ENCODE measurements around the gene TSC22D4.

The TSC22D4 gene

DNA sequence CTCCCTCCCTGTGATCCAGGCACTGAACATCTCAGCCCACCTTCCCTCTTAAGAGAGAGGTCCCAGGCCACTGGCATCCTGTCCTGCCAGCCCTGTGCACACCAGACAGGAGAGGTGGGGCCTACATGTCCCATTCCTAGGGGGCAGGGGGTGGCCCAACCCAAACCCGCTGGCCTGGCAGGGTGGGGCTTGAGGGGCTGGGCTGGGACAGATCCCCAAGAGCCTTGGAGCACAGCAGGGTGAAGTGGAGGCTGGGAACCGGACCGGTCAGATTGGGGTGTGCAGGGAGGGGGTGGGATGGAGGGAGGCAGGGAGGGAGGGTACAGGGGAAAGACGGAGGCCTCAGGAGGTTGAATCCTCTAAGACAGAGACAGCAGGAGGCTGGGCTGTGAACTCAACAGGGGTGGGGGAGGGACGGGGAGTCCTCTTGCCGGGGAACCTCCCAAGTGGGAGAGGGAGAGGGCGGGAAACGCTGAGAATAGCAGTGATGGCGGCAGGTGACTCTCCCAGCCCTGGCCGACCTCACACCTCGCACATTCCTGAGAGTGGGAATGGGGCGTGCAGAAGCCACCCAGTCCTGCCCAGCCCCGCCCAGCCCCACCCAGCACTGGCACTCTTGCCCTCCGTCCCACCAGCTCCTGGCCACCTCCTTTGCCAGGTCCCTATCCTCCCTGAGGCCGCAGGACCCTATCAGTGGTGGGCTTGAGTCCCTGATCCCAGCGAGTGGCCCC, 6.7 kb downstream of the TSC22D4 start:
- no peak for TF ChIP-seq CTCF (IDR thresholded peaks at IDR 0.05; ENCODE audit: low read depth, low read length, missing control alignments)
- Histone ChIP-seq H3K36me3 (replicated peaks) (peaks cover 35% of the 10 kb centered on the region), H3K27ac (no peak overlapping the region), H3K27me3 (replicated peaks) (no peaks in the 10 kb centered on the region), H3K4me3 (ENCODE audit: low read depth, low read length) (no peak overlapping the region)
- in situ Hi-C loops (cut with HindIII; ENCODE audit: low pct_ligation_motif_present, low sequenced_read_pairs): no loop called here
- DNase-seq: no peak

DNA sequence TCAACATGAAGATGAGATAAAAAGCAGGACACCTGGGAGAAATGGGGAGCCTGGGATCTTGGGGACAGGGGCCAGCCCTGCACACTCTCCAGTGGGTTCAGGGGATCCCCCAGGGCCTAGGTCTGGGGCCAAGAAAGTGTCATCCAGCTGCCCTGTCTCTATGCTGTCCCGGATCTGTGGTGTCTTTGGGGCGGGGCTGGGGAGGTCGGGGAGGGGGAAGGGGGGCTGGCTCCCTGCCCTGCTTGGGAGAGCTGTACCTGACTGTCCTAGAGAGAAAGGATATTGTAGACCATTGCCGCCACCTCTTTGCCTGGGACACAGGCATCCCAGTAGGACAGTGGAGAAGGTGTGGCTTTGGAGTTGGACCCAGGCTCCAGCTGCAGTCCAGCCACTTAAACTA, 8.0 kb downstream of the TSC22D4 start:
- no peak overlapping the region for H3K4me3 ChIP-seq (ENCODE audit: low read depth, low read length)
- no peak for TF ChIP-seq CTCF (IDR thresholded peaks at IDR 0.05; ENCODE audit: low read depth, low read length, missing control alignments)
- no peak overlapping the region for H3K27ac ChIP-seq
- no peak for DNase-seq
- H3K36me3 ChIP-seq (replicated peaks): peaks cover 41% of the 10 kb centered on the region
- H3K27me3 ChIP-seq (replicated peaks): no peaks in the 10 kb centered on the region
- in situ Hi-C loops (cut with HindIII; ENCODE audit: low pct_ligation_motif_present, low sequenced_read_pairs): no loop called here

DNA sequence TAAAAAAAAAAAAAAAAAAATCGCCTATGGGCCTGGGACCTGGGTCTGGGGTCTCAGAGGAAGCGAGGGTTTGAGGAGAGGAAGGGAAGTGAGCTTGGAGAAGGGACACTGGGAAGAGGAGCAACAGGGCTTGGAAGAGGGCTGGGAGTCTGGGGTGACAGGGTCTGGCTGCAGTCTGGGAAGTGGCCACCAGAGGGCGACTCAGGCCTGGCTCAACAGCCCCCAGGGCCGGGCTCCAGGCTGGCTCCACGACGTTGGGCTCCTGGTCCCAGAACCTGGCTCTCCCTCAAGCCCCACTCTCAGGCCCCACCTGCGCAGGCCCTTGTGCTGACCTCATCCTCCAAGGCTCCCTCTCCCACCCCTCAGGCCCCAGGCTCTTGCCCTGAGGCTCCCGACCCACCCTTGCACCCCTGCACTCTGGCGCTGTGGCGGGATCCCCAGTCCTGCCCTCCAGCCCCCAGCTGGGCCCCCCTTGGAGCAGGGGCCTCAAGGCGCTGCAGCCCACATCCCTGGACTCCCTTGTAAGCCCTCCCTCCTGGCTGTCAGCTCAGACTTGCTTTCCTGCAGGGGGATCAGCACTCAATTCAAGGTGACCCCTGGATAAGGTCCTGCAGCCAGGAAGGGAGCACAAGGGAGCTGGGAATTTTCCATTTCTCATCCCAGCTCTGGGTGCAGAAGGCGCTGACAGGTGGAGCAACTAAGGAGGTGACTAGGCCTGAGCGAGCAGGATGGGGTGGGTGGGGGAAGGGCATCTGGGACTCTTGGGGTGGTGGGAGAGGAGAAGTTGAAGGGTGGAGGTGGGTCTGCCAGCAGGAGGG, 9.6 kb downstream of the TSC22D4 start:
- TF ChIP-seq CTCF (IDR thresholded peaks at IDR 0.05; ENCODE audit: low read depth, low read length, missing control alignments): peak; percentile 98

DNA sequence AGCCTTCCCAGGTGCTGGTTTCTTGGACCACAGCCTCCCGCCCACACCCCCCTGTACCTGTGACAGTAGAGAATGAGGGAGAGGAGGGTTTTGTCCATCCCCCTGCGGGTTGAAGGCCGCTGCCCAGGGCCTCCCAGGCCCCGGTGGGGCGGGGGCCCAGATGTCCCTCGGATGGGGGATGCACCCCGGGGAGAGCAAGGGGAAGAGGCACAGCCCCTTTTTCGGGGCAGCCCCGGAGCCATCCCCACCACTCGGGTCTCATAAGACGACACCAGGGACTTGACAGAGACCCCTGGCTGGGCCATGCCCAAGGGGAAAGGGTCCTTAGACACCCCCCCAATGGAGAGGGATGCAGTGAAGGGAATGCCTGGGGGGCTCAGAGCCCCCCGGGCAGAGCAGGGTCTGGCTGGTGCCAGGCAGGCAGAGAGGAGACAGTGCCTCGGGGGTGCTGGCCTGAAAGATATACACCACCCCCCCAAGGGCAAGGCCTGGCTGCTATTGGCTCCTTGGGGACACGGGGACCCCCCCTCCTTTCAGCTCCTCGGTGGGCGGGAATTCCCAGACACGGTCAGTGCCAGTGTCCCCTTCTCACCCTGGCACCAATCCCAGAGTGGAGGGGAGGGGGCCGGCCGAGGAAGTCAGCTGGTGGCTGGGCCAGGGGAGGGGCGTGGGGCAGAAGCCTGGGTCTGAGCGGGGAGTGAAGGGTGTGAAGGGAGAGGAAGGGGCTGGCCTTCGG, 11.2 kb downstream of the TSC22D4 start:
- H3K27ac ChIP-seq: no peak overlapping the region
- in situ Hi-C loops (cut with HindIII; ENCODE audit: low pct_ligation_motif_present, low sequenced_read_pairs): no loop called here
- H3K4me3 ChIP-seq (ENCODE audit: low read depth, low read length): no peak overlapping the region
- H3K36me3 ChIP-seq (replicated peaks): peaks cover 37% of the 10 kb centered on the region
- TF ChIP-seq CTCF (IDR thresholded peaks at IDR 0.05; ENCODE audit: low read depth, low read length, missing control alignments): no peak
- H3K27me3 ChIP-seq (replicated peaks): no peaks in the 10 kb centered on the region
- no peak for DNase-seq

More for the DNA sequence above, 9.6 kb downstream of the TSC22D4 start:
- peak; percentile 53 for DNase-seq
- Histone ChIP-seq H3K4me3 (ENCODE audit: low read depth, low read length) (no peak overlapping the region), H3K27me3 (replicated peaks) (no peaks in the 10 kb centered on the region), H3K36me3 (replicated peaks) (peaks cover 42% of the 10 kb centered on the region), H3K27ac (no peak overlapping the region)
- in situ Hi-C loops (cut with HindIII; ENCODE audit: low pct_ligation_motif_present, low sequenced_read_pairs): no loop called here

DNA sequence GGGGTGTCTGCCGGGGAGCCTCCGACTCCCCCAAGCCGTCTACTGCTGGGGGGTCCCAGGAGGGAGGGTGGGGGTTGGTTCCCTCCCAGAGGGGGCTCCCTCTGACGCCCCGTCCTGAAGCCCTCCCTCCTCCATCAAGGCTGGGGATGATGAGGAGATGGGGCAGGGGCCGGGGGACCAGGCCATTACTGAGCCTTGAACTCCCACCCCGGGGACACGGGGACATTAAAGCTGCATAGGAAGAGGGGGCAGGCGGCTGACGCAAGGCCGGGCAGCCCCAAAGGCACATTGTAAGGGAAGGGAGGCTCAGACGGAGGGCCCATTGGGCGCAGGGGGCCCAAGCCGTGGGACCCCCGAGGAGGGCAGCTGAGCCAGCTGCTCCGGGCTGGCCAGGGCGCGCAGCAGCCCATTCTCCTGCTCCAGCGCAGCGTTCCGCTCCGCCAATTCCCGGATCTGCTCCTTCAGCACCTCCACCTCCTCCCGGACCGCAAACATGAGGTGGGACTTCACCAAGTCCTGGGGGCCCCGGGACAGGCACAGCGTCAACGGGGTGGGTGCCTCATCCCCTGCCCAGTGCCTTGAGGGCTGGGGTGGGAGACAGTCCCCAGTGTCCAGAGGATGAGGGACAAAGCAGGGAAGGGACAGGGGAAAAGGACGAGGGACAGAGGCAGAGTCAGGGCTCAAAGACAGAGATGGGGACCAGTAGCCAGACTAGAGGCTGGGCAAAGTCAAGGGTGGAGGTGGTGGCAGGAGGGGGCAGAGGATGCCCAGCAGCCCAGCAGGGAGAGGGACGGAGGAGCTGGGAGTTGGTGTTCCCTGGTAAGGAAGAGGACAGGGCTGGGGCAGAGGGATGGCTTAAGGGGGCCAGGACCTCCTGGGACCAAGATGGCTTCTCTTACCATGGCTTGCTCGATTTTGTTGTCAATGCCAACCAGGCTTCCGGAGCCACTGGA, 12.1 kb downstream of the TSC22D4 start:
- H3K36me3 ChIP-seq (replicated peaks): peaks cover 36% of the 10 kb centered on the region
- H3K27me3 ChIP-seq (replicated peaks): no peaks in the 10 kb centered on the region
- no peak overlapping the region for H3K27ac ChIP-seq
- TF ChIP-seq CTCF (IDR thresholded peaks at IDR 0.05; ENCODE audit: low read depth, low read length, missing control alignments): no peak
- in situ Hi-C loops (cut with HindIII; ENCODE audit: low pct_ligation_motif_present, low sequenced_read_pairs): no loop called here
- H3K4me3 ChIP-seq (ENCODE audit: low read depth, low read length): no peak overlapping the region
- no peak for DNase-seq
